GM12874 (cell line): ENCODE results near the gene NGDN.
A peak's percentile ranks its signal among the peaks of the same experiment; 100 is the strongest.

ENCODE experiments used
- TF ChIP-seq, protein P1 (sequence below): IDR thresholded peaks from 2 replicates; pipeline ENCODE4 v1.5.1; 2011; ENCODE audit warnings: low read depth, mild to moderate bottlenecking, control low read depth, low read length, moderate library complexity; ENCODE audit not compliant: insufficient read depth

The NGDN gene

DNA sequence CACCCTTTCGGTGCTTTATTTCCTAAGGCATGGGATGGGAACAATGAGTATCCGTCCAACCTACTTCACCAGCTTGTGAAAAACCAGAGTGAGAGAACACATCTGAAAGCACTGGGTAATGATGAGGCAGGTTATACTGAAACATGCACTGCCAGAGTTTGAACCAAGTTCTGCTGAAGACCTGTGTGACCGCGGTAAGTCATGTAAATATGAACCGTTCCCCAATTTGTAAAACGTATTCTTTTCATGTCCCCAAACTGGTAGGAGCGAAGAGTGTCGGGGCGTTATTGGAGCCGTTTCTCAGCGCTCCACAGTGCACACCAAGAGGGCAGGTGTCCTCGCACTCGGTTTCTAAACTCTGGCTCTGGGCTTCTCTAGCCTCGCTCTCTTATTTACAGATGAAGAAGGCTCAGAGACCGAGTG, 788 bp upstream of the NGDN start:
- TF ChIP-seq, protein P1, sequence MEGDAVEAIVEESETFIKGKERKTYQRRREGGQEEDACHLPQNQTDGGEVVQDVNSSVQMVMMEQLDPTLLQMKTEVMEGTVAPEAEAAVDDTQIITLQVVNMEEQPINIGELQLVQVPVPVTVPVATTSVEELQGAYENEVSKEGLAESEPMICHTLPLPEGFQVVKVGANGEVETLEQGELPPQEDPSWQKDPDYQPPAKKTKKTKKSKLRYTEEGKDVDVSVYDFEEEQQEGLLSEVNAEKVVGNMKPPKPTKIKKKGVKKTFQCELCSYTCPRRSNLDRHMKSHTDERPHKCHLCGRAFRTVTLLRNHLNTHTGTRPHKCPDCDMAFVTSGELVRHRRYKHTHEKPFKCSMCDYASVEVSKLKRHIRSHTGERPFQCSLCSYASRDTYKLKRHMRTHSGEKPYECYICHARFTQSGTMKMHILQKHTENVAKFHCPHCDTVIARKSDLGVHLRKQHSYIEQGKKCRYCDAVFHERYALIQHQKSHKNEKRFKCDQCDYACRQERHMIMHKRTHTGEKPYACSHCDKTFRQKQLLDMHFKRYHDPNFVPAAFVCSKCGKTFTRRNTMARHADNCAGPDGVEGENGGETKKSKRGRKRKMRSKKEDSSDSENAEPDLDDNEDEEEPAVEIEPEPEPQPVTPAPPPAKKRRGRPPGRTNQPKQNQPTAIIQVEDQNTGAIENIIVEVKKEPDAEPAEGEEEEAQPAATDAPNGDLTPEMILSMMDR, result no peak

GRCh38 chr14:23469906-23470403, 452 bp downstream of the NGDN start:
- TF ChIP-seq, protein P1, result no peak

- TF ChIP-seq, protein P1, result no peak
These were observed 1.4 kb downstream of the NGDN start for GRCh38 chr14:23470947-23471346.

GRCh38 chr14:23478109-23478759, 8.7 kb downstream of the NGDN start:
- TF ChIP-seq, protein P1, result peak; percentile 47; the same call in 1 of the 2 replicates

GRCh38 chr14:23481362-23481970, 12.0 kb downstream of the NGDN start:
- TF ChIP-seq, protein P1, result no peak

DNA sequence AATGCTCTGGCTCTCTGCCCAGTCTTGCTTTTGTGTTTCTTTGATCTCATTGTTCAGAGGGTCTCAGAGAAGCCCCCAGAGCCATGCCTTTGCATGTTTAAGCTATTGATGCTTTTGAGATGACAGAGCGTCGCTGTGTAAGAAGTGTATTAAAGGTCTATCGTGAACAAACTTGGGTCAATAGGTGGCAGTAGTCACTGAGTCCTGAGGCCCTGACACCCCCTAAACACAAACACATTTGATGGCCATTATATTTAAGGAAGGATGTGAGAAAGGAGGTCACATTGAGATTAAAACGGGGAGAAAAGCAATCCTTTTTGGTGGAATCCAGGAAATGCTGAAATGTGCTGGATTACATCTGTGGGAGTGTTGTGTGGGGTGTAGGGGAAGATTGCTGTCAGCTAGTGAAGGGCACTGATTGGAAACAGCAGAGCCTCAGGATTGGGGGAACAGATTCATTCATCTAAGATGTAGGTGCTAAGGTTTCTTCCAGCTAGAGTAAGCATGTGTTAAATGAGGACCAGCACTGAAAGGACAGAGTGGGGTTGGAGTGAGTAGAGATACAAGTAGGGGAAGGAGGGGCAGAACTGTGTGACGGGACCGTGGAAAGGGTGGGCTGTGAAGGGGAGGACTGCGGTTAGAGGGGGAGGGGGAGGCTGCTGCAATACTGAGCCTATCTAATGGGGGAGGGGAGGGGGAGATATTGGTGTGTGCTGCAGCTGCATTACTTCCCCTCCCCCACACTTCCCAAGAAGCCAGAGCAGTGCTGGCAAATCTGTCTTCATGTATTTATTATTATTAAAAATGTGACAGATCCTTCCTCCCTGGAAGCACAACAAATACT, 12.7 kb downstream of the NGDN start:
- TF ChIP-seq, protein P1, result no peak

DNA sequence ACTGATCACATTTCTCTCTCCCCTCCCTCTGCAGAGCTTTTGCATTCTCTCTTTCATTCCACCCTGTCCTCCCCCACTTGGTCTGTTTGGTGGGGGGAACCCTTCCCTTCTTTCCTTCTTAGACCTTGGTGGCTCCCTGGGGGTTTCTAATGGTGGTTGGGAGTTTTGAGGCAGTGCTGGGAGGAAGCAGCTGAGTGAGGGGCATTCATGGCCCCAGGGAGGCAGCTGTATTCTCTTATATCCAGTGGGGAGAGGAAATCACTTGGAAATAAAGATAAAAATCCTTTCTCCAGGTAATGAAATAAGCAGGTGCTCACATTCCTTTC, 13.3 kb downstream of the NGDN start:
- TF ChIP-seq, protein P1, result no peak
